Glomerular visceral epithelial cell (primary cell): ENCODE data around the gene COX7A2L.

Source experiments
- DNase-seq: peaks from one replicate; pipeline ENCODE4 v3.0.0-alpha.2; 2016; ENCODE audit errors: extremely low spot score

COX7A2L gene

DNA sequence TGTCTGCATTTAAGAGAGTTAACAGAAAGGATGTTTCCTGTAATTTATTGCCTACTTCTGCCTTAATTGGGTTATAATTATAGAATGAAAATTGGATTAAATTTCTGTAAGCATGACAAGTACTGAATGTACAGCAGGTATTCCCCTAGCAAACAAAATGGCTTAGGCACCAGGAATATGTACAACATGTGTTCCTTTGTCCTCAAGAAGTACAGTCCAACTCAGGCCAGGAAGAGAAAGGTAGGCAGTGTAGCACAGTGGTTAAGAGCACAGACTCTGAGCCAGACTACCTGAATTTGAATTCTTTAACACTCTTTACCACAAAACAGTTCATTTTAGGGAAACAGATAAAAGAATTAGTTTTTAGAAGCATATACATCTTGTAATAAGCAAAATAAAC, 43.1 kb downstream of the COX7A2L start:
- no peak for DNase-seq

DNA sequence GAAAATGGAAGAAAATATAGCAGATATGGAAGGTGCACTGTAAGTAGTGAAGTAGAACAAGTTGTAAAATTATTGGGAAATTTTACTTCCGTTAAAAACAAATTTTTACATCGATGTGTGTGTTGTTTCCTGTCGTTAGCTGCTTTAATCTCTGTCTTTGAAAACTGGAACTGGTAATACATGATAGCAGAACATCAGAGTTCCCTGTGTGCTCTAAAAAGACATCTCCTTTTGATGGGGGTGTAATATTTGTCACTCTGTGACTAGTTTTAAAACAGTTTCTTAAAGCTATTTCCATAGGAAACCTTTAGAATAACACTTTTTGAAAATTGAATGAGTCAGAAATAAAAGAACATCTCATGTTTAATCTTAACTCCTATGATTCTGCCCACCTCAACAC, 43.5 kb downstream of the COX7A2L start:
- DNase-seq = no peak

DNA sequence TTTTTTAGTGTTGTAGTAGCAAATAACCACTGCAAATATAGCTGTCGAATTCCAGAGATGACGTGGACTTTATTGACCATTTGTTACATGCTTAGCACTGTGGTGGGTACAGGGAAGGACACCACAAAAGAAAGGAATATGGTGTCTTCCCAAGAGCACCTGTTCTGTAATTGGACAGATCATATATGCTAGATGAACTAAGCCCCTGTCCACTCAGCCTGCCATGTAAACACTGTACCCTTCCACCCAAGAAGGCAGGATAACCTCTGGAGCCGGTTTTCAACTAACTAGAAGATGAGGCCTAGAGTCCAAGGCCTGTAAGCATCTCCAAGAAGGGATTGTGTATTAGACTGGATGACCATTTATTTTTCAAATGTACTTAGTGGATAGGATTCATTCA, 44.1 kb downstream of the COX7A2L start:
- no peak for DNase-seq

DNA sequence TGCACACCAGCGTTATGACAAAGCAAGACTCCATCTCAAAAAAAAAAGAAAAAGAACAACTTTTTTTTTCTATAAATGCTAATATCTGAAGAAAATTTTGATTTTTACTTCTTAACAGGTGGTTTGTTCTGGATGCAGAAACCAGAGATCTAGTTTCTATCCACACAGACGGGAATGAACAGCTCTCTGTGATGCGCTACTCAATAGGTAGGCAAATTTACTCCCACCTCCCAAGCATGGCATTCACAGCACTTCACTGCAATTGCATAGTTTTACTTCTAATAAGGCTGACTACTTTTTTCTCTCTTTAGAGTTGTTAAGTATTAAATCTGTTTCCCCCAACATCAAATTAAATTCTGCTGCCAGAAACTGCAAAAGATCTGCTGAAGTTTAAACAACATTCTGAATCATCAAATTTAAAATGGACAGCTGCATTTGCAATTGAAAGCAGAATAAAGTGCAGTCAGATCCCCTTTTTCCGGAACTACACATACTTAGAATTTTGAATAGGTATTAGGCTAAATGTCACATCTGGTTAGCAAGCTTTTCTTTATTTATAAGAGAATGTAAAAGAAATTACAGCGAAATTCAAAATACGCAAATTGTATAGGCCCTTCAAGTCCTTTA, 45.1 kb downstream of the COX7A2L start:
- DNase-seq = no peak

DNA sequence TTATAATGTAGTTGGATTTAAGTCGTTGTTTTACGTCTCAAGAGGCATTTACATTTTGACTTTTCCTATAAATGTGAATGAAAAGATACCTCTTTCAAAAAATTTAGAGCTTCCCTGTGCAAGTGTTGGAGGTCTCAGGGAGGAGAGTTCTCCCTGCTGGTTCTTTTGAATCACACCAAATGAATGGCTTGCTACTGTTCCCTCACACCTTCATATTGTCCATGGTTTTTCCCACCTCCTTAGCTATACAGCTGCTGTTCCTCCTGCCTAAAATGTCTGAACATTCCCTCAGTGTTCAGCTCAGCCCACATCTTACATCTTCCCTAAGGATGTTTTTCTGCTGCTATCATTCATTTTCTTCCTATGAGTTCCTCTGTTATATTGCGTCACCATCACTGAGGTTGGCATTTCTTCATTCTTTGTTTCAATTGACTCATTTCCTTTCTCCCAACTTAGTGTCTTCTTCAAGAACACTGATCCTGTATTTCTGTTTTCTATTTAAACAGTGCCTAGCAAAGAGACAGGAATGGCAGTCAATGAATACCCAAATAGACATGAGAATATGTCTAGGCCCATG, 46.0 kb downstream of the COX7A2L start:
- DNase-seq = peak; percentile 40

DNA sequence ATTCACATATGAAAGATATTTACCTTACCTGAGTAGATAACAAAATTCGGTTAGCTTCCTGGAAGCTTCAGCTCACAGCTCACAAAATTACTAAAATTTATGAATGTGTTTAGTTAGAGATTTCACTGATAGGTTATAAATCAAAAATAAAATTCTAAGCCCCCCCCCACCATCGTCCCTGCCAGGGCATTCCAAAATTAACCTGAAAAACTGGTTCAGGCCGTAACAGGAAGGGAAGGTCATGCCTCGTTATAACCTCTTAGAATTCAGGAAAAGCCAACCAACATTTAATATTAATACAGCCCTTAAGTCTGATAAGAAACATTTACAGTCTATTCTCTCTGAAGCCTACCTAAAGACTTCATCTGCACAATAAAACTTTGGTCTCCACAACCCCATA, 48.9 kb downstream of the COX7A2L start:
- DNase-seq = no peak

DNA sequence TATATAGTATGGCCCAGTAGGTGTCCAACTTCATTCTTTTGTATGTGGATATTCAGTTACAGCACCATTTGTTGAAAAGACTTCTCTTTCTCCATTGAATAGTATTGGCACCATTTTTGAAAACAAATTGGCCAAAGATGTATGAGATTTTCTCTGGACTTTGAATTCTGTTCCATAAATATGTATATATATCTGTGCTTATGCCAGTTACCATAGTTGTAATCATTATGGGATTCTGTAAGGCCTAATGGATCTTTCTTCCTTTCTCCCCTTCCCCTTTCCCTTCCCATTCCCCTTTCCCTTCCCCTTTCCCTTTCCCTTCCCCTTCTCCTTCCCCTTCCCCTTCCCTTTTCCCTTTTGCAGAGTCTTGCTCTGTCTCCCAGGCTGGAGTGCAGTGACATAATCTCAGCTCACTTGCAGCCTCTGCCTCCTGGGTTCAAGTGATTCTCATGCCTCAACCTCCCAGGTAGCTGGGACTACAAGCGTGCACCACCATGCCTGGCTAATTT, 51.0 kb downstream of the COX7A2L start:
- DNase-seq = no peak

DNA sequence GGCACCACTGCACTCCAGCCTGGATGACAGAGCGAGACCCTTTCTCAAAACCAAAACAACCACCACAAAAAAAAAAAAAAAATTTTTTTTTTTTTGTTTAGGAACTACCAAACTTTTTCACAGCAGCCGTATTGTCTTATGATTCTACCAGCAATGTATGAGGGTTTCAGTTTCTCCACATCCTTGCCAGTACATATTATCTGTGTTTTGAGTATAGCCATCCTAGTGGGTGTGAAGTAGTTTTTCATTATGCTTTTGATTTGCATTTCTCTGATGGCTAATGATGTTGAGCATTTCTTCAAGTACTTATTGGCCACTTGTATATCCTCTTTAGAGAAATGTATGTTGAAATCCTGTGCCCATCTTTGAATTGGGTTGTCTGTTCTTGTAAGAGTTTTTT, 51.7 kb downstream of the COX7A2L start:
- DNase-seq = no peak

DNA sequence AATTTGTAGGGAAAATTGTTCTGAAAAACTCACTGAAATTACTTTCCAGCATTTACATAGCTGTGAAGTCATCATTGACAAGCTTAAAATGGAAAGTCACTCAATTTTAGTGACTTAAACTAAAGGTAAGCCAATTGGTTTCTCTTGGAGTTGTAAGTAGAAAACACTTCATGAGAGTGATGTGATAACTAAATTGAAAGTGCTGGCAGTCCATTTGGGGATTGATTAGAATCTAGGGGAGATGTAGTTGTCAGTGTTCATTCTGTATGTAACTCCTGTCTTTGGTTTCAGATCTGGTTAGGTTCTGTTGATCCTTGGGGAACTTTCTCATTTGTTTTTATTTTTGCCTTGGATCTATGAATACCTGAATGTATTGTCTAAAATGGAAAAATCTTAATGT, 53.8 kb downstream of the COX7A2L start:
- DNase-seq = no peak

DNA sequence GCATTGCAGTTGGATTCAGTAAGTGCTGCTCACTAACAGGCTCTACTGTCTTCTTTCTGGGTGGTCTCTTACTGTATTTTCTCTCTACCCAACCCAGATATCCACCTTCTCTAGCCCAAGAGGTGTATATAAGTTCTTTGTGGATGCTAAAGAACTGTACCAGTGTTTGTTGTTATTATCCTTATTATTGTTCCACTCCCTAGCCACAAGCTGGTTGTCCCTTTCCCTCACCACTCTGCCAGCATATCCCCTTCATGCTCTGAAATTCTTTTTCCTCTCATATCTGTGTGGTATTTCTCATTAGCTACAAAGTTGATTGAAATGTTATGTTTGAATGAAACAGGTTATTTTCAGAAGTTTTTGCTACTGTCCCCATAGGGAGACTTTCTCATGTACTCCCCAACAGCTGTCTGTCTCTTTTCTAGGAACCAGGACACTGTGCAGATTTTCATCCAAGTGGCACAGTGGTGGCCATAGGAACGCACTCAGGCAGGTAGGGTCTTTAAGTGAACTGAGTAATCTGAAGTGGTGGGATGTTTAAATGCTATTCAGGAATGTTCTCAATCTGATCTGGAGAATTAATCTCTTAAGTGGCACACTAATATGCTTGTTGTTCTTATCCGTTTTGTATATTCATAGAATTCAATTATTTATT, 56.8 kb downstream of the COX7A2L start:
- no peak for DNase-seq

DNA sequence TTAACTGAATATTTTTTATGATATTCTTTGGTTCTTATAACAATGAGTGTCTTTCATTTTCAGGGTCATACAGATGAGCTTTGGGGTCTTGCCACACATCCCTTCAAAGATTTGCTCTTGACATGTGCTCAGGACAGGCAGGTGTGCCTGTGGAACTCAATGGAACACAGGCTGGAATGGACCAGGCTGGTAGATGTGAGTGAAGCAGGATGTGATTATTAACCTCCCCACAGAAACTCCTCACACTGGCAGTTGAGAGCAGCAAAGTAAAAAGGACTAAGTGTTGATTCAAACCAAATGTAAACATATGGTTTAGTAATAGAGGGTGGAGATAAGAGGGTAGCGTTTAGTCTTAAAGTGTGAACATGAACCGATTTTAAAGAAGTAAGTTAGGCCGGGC, 57.8 kb downstream of the COX7A2L start:
- no peak for DNase-seq

DNA sequence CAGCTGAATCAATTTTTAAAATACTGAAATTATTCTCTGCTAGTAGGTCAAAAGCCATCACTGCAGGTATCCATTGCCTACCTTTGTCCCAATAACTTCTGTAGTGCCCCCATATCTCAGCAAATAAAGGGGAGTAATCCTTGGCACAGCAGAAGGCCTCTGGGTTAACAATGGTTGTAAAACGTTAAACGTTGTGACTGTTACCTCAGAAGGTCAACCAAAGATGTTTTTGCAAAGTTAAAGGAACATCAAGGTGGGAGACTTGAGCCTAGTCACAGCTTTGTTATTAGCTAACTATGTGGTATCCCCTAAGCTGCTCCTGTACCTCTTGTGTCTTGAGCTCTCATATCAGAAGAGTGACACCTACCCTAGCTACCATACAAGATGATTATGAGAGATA, 60.5 kb downstream of the COX7A2L start:
- DNase-seq = no peak
